ENCODE results near the gene SLC49A3.

GRCh38 chr4:673349-674091 is 15.4 kb downstream of the SLC49A3 start:
- TF ChIP-seq CTCF (conservative IDR thresholded peaks at IDR 0.05; ENCODE audit: low read depth, low read length) (no peak), MXI1 (IDR thresholded peaks at IDR 0.05; ENCODE audit: borderline replicate concordance, low read depth, low read length) (no peak), POLR2A (IDR thresholded peaks at IDR 0.05; ENCODE audit: low read depth, low read length) (no peak), BHLHE40 (IDR thresholded peaks at IDR 0.05; ENCODE audit: low read depth, low read length) (no peak), CHD1 (IDR thresholded peaks at IDR 0.05; ENCODE audit: low read depth, low read length) (no peak)
- TF ChIP-seq, protein P1, sequence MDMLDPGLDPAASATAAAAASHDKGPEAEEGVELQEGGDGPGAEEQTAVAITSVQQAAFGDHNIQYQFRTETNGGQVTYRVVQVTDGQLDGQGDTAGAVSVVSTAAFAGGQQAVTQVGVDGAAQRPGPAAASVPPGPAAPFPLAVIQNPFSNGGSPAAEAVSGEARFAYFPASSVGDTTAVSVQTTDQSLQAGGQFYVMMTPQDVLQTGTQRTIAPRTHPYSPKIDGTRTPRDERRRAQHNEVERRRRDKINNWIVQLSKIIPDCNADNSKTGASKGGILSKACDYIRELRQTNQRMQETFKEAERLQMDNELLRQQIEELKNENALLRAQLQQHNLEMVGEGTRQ (IDR thresholded peaks at IDR 0.05; ENCODE audit: low read depth, low read length) = no peak
- TF ChIP-seq, protein P2, sequence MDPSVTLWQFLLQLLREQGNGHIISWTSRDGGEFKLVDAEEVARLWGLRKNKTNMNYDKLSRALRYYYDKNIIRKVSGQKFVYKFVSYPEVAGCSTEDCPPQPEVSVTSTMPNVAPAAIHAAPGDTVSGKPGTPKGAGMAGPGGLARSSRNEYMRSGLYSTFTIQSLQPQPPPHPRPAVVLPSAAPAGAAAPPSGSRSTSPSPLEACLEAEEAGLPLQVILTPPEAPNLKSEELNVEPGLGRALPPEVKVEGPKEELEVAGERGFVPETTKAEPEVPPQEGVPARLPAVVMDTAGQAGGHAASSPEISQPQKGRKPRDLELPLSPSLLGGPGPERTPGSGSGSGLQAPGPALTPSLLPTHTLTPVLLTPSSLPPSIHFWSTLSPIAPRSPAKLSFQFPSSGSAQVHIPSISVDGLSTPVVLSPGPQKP (IDR thresholded peaks at IDR 0.05; ENCODE audit: borderline replicate concordance, low read depth, low read length) = no peak
